Measurements from ENCODE around the gene TMEM190. TPM values are rescaled to one million over a fixed set of nuclear protein-coding genes. Genes with fewer than 3 reads are reported as not detected.

Gene TMEM190
- total RNA-seq, 1 donor from 2014 or later, result not detected

- intact Hi-C loops (cut with micrococcal nuclease), result loop anchor here (5.0 kb wide), 1 partner anchor 268 kb away; no protein-coding TSS in a partner anchor
Observed at GRCh38 chr19:55350620-55351315, 25.9 kb upstream of the TMEM190 start.

GRCh38 chr19:55352040-55352439 lies 24.6 kb upstream of the TMEM190 start:
- intact Hi-C loops (cut with micrococcal nuclease), result loop anchor here (5.0 kb wide), 1 partner anchor 270 kb away; no protein-coding TSS in a partner anchor

DNA sequence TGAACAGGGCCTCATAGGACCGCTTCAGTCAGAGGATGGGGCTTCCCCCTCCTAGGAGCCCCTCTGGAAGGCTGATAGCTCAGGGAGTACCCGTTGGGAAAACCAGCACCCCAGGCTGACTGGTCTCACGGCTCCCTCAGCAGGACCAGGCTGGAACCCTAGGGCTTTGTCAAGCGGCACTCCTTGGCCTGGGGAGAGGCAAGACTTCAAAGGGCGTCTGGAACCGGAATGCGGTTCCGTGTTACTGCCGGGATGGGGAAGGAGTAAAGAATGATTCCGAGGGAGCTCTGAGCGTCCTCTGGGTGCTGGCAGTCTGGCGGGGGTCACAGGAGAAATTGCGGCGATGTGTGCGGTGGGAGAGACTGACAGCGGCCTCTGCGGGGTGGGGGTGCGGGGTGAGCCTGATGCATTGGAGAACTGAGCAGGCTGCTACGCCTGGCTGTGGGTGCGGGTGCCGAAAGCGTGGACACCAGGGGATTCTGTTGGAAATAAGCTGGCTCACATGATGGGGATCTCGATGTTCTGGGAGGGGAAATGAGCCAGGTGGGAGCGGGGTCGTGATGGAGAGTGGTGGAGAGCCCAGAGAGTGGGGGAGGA lies 24.0 kb upstream of the TMEM190 start:
- intact Hi-C loops (cut with micrococcal nuclease), result loop anchor here (1.0 to 5.0 kb wide), 2 partner anchors 47 to 270 kb away; no protein-coding TSS in a partner anchor

- intact Hi-C loops (cut with micrococcal nuclease), result loop anchor here (1.0 to 5.0 kb wide), 2 partner anchors 48 to 271 kb away; no protein-coding TSS in a partner anchor
Observed at GRCh38 chr19:55353356-55353802, 23.2 kb upstream of the TMEM190 start.

DNA sequence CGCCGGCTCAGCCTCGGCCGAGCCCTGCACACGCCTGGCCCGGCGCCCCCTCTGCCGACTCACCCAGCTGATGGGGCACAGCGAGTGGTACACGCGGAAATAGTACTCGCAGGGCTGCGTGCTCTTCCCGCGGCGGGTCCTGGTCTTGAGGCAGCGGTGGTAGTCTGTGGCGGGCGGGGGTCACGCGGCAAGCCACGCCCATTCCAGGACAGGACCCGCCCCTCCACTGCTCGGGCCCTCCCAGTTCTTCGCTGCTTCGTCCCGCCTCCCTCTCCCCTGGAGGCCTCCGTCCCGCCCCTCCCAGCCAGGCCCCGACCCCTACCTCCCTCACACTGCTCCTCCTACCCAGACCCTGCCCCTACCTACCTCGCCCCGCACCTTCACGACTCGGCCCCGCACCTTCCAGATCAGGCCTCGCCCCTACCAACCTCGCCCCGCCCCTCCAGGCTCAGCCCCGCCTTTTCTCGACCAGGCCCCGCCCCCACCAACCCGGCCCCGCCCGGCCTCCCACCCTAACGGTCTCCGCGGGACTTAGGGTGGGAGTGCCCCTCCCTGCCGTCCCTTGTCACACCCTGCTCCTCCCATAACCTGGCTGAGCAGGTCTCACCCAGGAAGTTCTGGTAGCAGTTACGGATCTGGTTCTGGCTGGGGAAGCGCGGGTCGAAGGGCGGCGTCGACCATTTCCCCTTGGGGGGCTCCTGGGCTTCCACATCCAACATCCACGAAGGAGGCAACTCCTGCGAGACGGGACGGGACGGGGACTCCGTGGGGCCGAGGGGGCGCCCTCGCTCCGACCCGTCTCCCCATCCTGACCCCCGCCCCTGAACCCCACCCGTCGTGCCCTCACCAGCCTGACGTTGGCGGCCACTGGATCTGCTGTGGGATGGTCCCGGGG lies 22.6 kb upstream of the TMEM190 start:
- intact Hi-C loops (cut with micrococcal nuclease), result loop anchor here (1.0 to 5.0 kb wide), 6 partner anchors 15 to 272 kb away; partner anchors contain the start of genes HSPBP1, KMT5C and RPL28

- intact Hi-C loops (cut with micrococcal nuclease), result loop anchor here (1.0 to 5.0 kb wide), 5 partner anchors 15 to 272 kb away; partner anchors contain the start of genes HSPBP1, KMT5C and RPL28
Observed at GRCh38 chr19:55354698-55355212, 21.9 kb upstream of the TMEM190 start, which contains the start of gene COX6B2. TSS of gene COX6B2 (minus strand) at chr19:55354719. CDS start at chr19:55354521, 198 bp downstream.

GRCh38 chr19:55355213-55355821 lies 21.3 kb upstream of the TMEM190 start:
- intact Hi-C loops (cut with micrococcal nuclease), result no loop called here

GRCh38 chr19:55358493-55358892 lies 18.1 kb upstream of the TMEM190 start:
- intact Hi-C loops (cut with micrococcal nuclease), result no loop called here

DNA sequence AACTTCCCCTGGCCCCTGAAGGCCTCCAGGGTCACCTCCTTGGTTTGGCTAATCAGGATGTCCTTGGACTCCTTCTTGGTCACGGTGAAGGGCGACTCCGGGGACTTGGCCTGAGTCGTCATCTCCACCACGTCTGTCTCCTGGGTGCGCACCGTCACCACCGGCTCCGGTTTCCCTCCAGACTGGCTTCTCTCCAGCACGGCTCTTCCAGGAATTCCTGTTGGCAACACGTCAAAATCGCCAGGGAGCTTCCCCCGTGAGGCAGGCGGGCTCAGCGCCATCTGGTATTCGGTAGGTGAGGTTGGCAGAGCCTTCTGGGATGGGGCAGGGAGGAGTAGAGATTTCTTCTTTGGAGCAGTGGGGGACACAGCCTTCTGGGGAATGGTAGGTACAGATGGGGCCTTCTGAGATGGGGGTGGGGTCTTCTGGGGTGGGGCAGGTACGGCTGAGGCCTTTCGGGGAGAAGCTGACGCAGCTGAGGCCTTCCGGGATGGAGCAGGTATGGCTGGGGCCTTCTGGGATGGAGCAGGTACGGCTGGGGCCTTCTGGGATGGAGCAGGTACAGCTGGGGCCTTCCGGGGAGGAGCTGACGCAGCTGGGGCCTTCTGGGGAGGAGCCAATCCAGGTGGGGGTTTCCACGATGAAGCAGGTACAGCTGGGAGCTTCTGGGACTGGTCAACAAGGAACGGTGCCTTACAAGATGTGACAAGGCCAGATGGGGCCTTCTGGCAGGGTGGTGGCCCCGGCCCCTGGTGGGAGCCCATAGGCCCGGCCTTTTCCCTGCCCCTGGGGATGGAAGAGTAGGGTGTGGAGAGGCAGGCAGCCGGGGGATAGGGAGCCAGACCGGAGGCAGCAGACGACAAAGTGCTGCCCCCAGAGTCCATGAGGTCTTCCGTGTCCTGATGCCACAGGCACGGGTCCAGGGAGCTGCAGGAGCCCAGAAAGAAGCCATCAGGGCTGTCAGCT lies 17.4 kb upstream of the TMEM190 start:
- intact Hi-C loops (cut with micrococcal nuclease), result no loop called here

DNA sequence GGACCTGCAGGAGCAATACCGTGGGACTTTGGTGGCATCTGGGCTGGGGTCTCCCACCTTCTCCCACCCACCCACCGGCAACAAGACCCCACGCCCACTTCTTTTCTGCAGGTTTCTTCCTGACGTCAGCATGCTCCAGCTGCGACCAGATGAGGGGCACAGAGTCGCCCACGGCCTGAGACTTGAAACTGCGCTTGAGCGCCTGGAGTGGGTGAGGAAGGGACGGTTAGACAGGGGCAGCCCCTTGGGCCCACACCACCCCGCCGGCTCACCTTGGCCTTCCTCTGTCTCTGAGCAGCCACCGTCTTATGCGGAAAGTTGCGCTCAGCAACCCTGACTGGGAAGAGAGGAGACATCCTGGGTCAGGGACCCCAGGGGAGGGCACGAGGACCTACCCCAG lies 15.7 kb upstream of the TMEM190 start:
- intact Hi-C loops (cut with micrococcal nuclease), result no loop called here

DNA sequence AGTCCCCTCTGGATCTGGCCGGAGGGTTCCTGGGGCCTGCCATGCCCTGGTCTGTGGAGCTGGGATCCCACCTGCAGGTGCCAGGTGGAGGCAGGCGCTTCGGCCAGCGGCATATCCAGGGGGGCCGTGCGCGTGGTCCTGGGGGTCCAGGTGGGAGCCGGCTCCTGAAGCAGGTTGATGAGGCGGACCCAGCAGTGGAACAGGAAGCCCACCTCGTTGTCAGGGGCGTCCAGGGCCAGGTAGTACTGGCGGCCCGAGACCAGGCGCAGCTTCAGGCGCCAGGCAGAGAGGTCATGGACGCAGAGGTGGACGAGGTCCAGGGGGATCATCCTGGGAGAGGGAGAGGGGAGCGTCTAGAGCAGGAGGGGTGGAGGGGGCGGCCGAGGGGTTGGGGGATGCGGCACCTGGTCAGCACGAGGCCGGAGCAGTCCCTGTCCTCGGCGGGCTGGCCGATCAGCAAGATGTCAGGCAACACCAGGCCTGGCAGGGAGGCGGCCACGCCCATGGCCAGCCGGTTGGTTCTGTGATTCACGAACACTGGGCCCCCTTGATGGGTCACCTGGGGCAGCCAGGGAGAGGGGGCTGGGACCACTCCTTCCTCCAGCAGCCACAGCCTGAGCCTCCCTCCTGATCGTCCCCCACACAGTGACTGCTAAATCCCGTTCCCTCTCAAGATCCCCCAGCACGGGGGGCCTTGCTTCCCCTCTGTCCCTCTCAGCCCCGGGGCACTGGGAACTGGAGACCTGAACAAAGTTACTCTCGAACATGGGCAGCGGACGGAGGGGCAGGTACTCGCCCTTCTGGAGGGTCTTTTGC lies 14.2 kb upstream of the TMEM190 start:
- intact Hi-C loops (cut with micrococcal nuclease), result no loop called here

- intact Hi-C loops (cut with micrococcal nuclease), result no loop called here
Observed at GRCh38 chr19:55362990-55363716, 13.5 kb upstream of the TMEM190 start, which contains the start of gene GARIN5B. TSS of gene GARIN5B (minus strand) at chr19:55363260. CDS start at chr19:55363066, 194 bp downstream.

- intact Hi-C loops (cut with micrococcal nuclease), result no loop called here
Observed at GRCh38 chr19:55365245-55365644, 11.4 kb upstream of the TMEM190 start.

DNA sequence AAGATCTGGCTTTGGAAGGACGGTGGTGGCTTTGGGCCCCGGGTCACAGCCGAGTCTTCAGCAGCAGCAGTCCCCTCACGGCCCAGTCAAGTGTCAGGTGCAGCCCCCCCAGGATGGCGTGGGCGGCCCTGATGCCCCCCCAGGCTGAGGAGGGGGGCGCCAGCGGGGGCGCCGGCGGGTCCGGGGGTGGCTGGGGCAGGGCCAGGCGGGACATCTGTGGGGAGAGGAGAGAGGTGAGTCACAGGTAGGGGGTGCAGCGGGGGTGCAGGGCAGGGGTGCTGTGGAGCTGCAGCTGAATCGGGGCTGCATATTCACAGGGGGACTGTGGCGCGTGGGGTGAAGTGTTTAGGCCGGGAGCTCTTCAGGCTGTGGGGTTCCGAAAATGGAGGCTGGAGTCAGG lies 10.7 kb upstream of the TMEM190 start:
- intact Hi-C loops (cut with micrococcal nuclease), result no loop called here

GRCh38 chr19:55366790-55367189 lies 9.8 kb upstream of the TMEM190 start:
- intact Hi-C loops (cut with micrococcal nuclease), result no loop called here

- intact Hi-C loops (cut with micrococcal nuclease), result no loop called here
Observed at GRCh38 chr19:55368106-55368505, 8.5 kb upstream of the TMEM190 start.

DNA sequence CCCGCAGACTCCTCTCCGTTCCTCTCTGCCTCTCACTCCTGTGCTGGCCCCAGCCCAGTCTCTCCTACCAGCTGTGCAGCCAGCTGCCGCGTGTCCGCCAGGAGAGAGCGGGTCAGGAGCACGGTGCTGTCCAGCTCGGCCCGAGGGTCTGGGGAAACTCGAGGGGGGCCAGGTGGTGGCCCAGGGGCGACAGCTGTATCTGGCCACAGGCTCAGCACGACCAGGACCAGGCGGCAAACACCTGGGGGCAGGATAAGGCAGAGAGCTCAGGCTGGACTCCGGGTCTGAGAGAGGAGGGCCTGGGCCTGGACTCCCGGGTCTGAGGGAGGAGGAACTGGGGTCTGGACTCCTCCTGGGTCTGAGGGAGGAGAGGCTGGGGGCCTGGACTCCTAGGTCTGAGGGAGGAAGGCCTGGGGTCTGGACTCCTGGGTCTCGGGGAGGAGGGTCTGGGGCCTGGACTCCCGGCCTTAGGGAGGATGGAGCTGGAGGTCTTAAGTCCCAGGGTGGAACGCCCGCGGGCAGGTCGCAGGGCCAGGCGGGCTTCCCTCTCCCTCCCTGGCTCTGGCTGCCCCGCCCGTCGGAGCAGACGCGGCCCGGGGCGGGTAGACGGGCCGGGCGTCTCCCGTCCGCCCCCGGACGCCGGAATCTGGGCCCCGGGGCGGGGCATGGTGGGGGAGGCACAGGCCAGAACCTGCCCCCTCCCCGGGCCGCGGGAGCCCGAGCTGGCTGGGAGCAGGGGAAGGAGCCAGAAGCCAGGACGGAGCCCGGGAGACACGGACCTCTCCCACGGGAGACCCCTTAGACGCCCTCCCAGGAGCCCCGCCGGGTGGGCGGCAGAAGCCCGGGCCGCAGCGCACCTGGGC lies 7.7 kb upstream of the TMEM190 start:
- intact Hi-C loops (cut with micrococcal nuclease), result no loop called here

All from T-helper 1 cell treated with Interleukin-12 subunit alpha and Interleukin-12 subunit beta and Interleukin-4 antibody, amounts not matched to agents 30 ng/mL and 1 ng/mL, for 36 hours (primary cell).